Transverse colon (tissue), 4 donors: ENCODE data around the gene DUSP18. TPM values are rescaled to one million over a fixed set of nuclear protein-coding genes. Genes with fewer than 3 reads are reported as not detected.

Experiments
- DNase-seq: peaks from one replicate; pipeline ENCODE4 v3.0.0-alpha.2; 2019
- H3K27ac ChIP-seq, 4 donors: fragments of 200-600 bp; sonication (generic); 2 replicates each; pipeline ENCODE4 v1.5.1; 2016 to 2018; ENCODE audit warnings: inconsistent platforms in 4 of 4
- H3K27me3 ChIP-seq: fragments of 200-600 bp; sonication (generic); 2 replicates; pipeline ENCODE4 v1.5.1; 2017; ENCODE audit warnings: inconsistent platforms
- H3K36me3 ChIP-seq, 4 donors: fragments of 200-600 bp; sonication (generic); 2 replicates each; pipeline ENCODE4 v1.5.1; 2017 to 2019; ENCODE audit warnings: inconsistent platforms in 4 of 4
- H3K4me1 ChIP-seq, 4 donors: fragments of 200-600 bp; sonication (generic); 2 replicates each; pipeline ENCODE4 v1.5.1; 2017 to 2020; ENCODE audit warnings: inconsistent platforms in 4 of 4
- H3K4me3 ChIP-seq, 4 donors: fragments of 200-600 bp; sonication (generic); 1 replicate in 1 of 4; 2 replicates in 3 of 4; pipeline versions ENCODE4 v1.5.1 to v1.6.1; 2017 to 2019; ENCODE audit warnings: inconsistent platforms in 4 of 4
- H3K9me3 ChIP-seq, 2 donors: fragments of 200-600 bp; sonication (generic); 2 replicates each; pipeline ENCODE4 v1.5.1; 2017 to 2019; ENCODE audit warnings: inconsistent platforms in 2 of 2
- CTCF ChIP-seq, 5 experiments: fragments of 200-600 bp in 3 of 5; fragments of 450-650 bp in 2 of 5; sonication (generic) in 3 of 5; IDR thresholded peaks; 1 replicate in 2 of 5; 2 replicates in 3 of 5; pipeline ENCODE4 v1.5.1; 2016 to 2017; ENCODE audit warnings: antibody characterized with exemption in 5 of 5, inconsistent platforms in 3 of 5, mild to moderate bottlenecking in 2 of 5, moderate library complexity in 1 of 5
- EP300 ChIP-seq: sonication (generic); formaldehyde crosslinking; IDR thresholded peaks from one replicate; pipeline ENCODE4 v1.6.1; 2017; ENCODE audit warnings: antibody characterized with exemption, low read depth
- POLR2A ChIP-seq: fragments of 450-650 bp; IDR thresholded peaks from one replicate; pipeline ENCODE4 v1.6.1; 2016; ENCODE audit warnings: antibody characterized with exemption, mild to moderate bottlenecking, moderate library complexity
- POLR2AphosphoS5 ChIP-seq, 3 donors: sonication (generic); formaldehyde crosslinking; IDR thresholded peaks; one replicate each; pipeline ENCODE4 v1.6.1; 2016; ENCODE audit warnings: antibody characterized with exemption in 3 of 3
- WGBS, 2 donors: methylation state at CpG; one replicate each; pipeline ENCODE4 v1.1.5; 2018; ENCODE audit warnings: low coverage in 1 of 2; 5-methylcytosine and 5-hydroxymethylcytosine counted together
- in situ Hi-C, 4 donors: fragments of 200-750 bp; cut with MboI; loops; one replicate each; pipeline versions ENCODE4 v1.15.0 to v1.15.1; 2017; ENCODE audit warnings: low sequenced_read_pairs in 3 of 4, low pct_ligation_motif_present in 1 of 4, low pct_unique_long_range_greater_than_20kb in 1 of 4
- intact Hi-C: fragments of 100-400 bp; cut with DNase I; formaldehyde crosslinking; loops from one replicate; pipeline ENCODE4 v1.15.1; 2023; ENCODE audit warnings: low total_unique reads
- total RNA-seq, 4 donors: library from RNA; depleted of rRNA; stranded (reverse); fragments of >200 nt; gene quantifications; one replicate each; pipeline ENCODE4 v1.1.0, GENCODE V29; 2016

The DUSP18 gene
- total RNA-seq, 4 donors from 2014 or later = 13.7 to 38.2 (median 29.8) TPM

- Histone ChIP-seq H3K27ac (no peak overlapping the region), H3K9me3 (no peaks in the 10 kb centered on the region), H3K27me3 (no peaks in the 10 kb centered on the region), H3K4me1 (peaks cover 13 to 27% (median 22%) of the 10 kb centered on the region in 4 donors), H3K36me3 (no peaks in the 10 kb centered on the region), H3K4me3 (no peak overlapping the region)
- DNase-seq = no peak
- TF ChIP-seq EP300 = no peak
- no peak for TF ChIP-seq POLR2AphosphoS5 (IDR thresholded peaks at IDR 0.05)
- TF ChIP-seq CTCF (IDR thresholded peaks at IDR 0.05) = no peak
- no peak for TF ChIP-seq POLR2A
- WGBS, 2 donors = 92% methylated on average over 4 of the region's 4 CpGs; no CpG with 5 or more reads in 1 of the 2 donors
- in situ Hi-C loops = loop anchor here in 1 of 4 donors (25.0 kb wide), 1 partner anchor 272 kb away; no protein-coding TSS in a partner anchor
- intact Hi-C loops = no loop called here
Measured at GRCh38 chr22:30640361-30640760, 27.3 kb downstream of the DUSP18 start.

- intact Hi-C loops = no loop called here
- no peak for TF ChIP-seq EP300
- TF ChIP-seq POLR2AphosphoS5 (IDR thresholded peaks at IDR 0.05) = no peak
- no peak for TF ChIP-seq POLR2A
- TF ChIP-seq CTCF (IDR thresholded peaks at IDR 0.05) = no peak
Measured at GRCh38 chr22:30637701-30638114, 30.0 kb downstream of the DUSP18 start.

GRCh38 chr22:30636226-30637077 lies 31.2 kb downstream of the DUSP18 start:
- H3K4me3 ChIP-seq = peak overlapping the region; percentile 48 to 75 (median 58)
- 40% methylated on average over 21 of the region's 45 CpGs; no CpG with 5 or more reads in 1 of the 2 donors for WGBS, 2 donors
- DNase-seq = peak; percentile 48

More at GRCh38 chr22:30637701-30638114, 30.0 kb downstream of the DUSP18 start:
- H3K27ac ChIP-seq = no peak overlapping the region
- in situ Hi-C loops = loop anchor here in 3 of 4 donors (5.0 to 25.0 kb wide), 3 partner anchors 115 to 277 kb away; no protein-coding TSS in a partner anchor
- H3K4me1 ChIP-seq = peaks cover 20 to 36% (median 32%) of the 10 kb centered on the region in 4 donors
- peak overlapping the region in 1 of 4 donors; percentile 75 for H3K4me3 ChIP-seq
- H3K9me3 ChIP-seq = no peaks in the 10 kb centered on the region
- DNase-seq = no peak
- no peaks in the 10 kb centered on the region for H3K27me3 ChIP-seq
- WGBS, 2 donors = 63 to 100% methylated on average over 1 of the region's 1 CpG
- H3K36me3 ChIP-seq = no peaks in the 10 kb centered on the region

More at GRCh38 chr22:30636226-30637077, 31.2 kb downstream of the DUSP18 start:
- H3K27ac ChIP-seq = peak overlapping the region; percentile 88 to 97 (median 89)
- TF ChIP-seq POLR2AphosphoS5 (IDR thresholded peaks at IDR 0.05) = peak in 1 of 3 donors; percentile 13
- peak in 3 of 5 experiments; percentile 11 to 25 (median 12) for TF ChIP-seq CTCF (IDR thresholded peaks at IDR 0.05)
- no peak for TF ChIP-seq POLR2A
- intact Hi-C loops (no loop called here), in situ Hi-C loops (loop anchor here in 3 of 4 donors (5.0 to 25.0 kb wide), 3 partner anchors 116 to 278 kb away; no protein-coding TSS in a partner anchor)
- peaks cover 20 to 36% (median 32%) of the 10 kb centered on the region in 4 donors for H3K4me1 ChIP-seq
- no peaks in the 10 kb centered on the region for H3K9me3 ChIP-seq
- no peaks in the 10 kb centered on the region for H3K36me3 ChIP-seq
- no peaks in the 10 kb centered on the region for H3K27me3 ChIP-seq
